Measurements from ENCODE around the gene FCAR.
"Not testable (repeated sequence)": the region's sequence is repeated elsewhere in the genome, so short reads cannot be mapped to it uniquely, and the experiment has no call there.

Gene FCAR

DNA sequence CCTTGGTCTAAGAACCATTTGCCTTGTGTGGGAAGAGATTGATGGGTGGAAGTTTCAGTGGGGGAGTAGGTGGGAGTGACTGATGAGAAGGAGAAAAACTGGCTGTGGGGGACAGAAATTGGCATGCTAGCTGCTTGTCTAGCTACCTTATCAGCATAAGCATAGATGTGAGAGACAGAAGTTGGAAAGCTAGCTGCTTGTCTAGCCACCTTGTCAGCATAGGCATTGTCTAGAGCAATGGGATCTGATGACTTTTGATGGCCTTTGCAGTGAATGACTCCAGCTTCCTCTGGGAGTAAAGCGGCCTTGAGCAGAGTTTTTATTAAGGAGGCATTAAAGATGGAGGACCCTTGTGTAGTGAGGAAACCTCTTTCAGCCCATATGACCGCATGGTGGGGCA lies 22.0 kb downstream of the FCAR start:
- no peak for DNase-seq

DNA sequence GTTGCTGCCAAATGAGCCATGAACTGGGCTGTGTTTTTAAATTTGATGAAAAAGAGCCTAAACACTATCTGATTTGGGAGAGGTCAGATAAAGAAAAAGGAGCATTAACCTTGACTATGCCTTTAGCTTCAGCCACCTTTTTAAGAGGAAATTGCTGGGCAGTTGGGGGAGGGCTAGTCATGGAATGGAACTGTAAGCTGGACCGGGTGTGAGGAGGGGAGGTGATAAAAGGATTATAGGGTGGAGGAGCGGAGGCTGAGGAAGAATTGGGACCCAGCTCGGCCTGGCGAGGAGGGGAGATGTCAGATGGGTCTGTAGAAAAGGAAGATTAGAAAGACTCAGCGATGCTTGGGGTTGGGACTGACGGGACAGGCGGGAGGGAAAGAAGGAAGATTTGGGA lies 24.6 kb downstream of the FCAR start:
- not testable (repeated sequence) for DNase-seq

DNA sequence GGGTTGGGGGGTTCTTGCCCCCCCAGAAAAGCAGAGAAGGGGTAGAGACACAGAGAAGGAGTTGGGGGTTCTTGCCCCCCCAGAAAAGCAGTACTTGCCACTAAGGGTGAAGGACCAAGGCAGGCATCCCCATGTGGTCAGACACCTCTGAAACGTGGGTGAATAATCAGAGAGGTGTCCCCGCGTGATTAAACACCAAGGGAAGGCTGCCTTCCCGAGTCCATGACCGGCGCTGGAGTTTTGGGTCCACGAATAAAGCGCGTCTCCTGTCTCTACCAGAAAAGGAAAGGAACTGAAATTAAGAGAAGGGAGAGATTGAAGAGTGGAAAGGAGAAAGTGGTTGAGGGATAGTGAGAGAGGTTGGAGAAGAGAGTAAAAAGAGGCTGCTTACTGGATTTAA lies 25.6 kb downstream of the FCAR start:
- not testable (repeated sequence) for DNase-seq

DNA sequence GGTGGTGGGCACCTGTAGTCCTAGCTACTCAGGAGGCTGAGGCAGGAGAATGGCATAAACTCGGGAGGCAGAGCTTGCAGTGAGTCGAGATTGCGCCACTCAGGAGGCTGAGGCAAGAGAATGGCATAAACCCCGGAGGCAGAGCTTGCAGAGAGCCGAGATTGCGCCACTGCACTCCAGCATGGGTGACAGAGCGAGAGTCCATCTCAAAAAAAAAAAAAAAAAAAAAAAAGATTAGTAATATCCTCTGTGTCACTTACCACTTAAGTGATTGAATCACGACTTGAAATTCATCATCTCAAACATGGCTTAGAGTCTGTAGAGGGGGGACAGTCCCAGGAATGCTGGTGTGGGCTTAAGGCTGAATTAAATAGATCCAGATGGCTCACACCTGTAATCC lies 27.1 kb downstream of the FCAR start:
- not testable (repeated sequence) for DNase-seq

DNA sequence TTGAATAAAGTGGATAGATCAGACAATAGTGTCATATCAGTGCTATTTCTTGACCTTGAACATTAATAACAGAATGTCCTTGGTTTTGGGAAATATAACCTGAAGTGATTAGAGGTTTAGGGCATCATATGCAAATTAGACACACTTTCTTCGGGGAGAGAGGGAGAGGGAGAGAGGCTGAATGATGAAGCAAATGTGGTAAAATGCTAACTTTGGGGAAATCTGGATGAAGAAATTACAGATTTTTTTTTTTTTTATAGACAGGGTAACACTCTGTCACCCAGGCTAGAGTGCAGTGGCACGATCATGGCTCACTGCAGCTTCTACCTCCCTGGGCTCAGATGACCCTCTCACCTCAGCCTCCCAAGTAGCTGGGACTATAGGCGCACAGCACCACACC lies 28.0 kb downstream of the FCAR start:
- no peak for DNase-seq

DNA sequence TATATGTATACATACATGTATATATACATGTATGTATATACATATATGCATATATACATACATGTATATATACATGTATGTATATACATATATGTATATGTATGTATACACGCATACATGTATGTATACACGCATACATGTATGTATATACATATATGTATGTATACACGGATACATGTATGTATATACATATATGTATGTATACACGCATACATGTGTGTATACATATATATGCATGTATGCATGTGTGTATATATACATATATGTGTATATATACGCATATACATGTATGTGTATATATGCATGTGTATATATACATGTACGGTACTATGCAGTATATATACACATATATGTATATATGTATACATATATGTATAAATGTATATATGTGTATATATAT lies 29.3 kb downstream of the FCAR start:
- DNase-seq = no peak

DNA sequence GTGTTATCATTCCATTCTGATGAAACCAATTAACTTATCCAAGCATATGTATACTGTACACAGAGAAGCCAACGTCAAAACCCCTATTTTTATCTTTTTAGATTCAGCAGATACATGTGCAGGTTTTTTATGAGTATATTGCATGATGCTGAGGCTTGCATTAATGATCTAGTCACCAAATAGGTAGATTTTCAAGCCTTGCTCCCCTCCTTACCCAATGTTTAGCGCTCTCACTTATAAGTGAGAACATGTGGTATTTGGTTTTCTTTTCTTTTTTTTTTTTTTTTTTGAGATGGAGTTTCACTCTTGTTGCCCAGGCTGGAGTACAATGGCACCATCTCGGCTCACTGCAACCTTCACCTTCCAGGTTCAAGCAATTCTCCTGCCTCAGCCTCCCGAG lies 30.2 kb downstream of the FCAR start:
- not testable (repeated sequence) for DNase-seq

DNA sequence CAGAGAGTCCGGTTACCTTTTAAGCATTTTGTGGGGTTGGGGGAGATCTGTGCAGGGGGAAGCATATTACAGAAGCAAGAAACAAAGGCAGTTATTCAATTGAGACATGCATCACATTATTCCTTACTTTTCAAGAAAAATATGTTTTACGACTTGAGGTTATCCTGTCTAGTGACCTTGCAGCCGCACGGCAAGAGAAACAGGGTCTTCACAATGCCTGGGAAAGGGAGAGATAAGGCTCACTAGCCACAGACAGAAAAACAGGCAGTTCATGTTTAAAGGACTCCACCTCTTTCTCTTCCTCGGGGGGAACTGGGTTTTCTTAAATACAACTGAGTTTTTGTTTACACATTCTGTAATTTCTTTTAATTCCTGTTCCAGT lies 31.4 kb downstream of the FCAR start:
- DNase-seq = no peak

DNA sequence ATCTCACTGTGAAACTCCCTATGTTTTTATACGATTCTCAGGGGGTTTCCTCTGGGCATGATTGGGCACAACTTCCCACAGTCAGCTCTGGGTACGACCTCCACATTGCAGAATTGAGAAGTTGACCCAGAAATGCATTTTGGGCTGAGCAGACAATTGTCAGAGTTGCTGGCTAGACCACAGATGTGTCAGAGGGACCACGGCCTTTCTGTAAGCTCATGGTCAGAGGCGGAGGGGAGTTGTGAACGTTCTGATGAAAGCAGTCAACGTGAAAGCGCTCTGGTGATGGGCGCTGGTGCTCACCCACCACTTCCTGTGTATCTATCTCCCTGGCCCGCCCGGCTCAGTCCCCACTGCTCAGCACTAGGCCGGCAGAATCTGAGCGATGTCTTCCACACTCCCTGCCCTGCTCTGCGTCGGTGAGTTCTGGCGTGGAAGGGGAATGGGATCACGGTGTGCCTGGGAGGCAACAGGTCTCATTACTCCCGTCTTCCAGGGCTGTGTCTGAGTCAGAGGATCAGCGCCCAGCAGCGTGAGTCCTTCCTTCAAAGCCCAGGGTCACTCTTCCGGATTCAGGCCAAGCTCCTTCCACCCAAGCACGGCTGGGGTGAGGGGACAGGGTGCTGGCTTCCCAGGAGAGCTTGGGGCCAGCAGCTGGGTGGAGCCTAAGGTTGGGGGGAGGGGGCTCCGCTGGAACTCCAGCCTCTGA lies 31.9 kb downstream of the FCAR start, which contains the start of gene NCR1:
TSS of gene NCR1 (plus strand) at position 346 of the 709 bp plus-strand sequence. CDS start at position 386, 40 bp downstream.
- DNase-seq = no peak

DNA sequence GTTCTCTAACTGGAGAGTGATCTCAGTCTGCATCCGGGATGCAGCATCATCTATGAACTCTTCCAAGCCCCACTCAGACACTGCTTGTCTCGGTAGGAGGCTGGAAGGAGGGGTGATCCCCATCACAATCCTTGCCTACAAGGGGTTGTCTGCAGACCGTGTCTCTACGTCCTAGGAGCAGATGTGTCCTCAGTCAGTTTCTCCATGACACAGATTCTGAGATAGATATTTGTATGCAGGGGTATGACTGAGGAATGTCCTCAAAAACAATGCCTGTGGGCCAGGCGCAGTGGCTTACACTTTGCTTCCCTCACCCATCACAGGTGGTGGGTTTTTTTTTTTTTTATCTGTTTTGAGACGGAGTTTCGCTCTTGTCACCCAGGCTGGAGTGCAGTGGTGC lies 32.8 kb downstream of the FCAR start:
- no peak for DNase-seq

DNA sequence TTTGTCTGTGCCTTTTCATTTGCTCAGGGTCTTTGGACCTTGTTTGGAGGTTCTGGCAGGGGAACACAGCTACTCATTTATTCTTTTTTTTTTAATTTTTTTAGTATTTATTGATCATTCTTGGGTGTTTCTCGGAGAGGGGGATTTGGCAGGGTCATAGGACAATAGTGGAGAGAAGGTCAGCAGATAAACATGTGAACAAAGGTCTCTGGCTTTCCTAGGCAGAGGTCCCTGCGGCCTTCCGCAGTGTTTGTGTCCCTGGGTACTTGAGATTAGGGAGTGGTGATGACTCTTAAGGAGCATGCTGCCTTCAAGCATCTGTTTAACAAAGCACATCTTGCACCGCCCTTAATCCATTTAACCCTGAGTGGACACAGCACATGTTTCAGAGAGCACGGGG lies 33.9 kb downstream of the FCAR start:
- not testable (repeated sequence) for DNase-seq

DNA sequence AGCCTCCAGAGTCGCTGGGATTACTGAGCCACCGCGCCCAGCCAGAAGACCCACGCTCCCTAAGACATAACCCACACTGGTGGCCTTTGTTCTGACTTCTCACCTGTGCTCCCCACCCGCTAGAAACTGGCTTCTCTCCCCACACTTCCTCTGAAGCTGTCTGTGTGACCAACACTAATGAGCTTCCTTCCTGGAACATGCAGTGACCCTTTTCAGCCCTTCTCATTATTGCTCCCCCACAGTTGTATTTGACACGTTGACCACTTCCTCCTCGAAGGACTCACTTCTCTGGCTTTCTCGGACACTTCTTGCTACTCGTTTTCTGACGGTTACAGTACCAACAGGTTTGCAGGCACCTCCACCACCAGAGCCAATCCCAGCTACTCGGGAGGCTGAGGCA lies 42.8 kb downstream of the FCAR start:
- no peak for DNase-seq

DNA sequence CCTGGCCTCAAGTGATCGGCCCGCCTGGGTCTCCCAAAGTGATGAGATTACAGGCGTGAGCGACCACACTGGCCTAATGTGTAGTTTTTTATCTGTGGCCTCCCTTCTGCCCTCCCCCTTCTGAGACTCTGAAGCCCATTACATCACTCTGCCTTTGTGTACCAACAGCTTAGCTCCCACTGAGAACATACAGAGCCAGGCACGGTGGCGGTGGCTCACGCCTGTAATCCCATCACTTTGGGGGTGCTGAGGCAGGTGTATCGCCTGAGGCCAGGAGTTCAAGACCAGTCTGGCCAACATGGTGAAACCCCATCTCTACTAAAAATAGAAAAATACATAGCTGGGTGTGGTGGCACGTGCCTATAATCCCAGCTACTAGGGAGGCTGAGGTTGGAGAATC lies 44.5 kb downstream of the FCAR start:
- DNase-seq = no peak

DNA sequence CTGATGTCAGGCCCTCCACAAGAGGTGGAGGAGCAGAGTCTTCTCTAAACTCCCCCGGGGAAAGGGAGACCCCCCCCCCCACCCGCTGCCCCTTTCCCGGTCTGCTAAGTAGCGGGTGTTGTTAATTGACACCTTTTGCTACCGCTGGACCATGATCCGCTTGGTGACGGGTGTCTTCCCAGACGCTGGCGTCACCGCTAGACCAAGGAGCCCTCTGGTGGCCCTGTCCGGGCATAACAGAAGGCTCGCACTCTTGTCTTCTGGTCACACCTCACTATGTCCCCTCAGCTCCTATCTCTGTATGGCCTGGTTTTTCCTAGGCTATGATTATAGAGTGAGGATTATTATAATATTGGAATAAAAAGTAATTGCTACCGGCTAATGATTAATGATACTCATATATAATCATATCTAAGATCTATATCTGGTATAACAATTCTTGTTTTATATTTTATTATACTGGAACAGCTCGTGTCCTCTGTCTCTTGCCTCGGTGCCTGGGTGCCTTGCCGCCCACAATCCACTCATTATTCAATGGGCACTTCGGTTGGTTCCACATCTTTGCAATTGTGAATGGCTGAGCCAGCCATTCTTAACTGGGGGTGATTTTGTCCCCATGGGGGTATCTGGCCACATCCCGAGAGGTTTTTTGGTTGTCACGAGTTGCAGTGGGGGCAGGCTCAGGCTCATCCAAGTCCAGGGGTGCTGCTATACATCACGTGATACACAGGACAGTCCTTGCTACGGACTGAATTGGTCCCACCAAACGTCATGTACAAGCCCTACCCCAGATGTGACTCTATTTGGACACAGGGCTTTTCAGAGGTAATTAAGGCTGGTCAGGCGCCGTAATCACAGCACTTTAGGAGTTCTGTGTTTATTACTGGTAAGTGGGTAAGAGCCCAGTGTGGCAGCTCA lies 45.9 kb downstream of the FCAR start:
- not testable (repeated sequence) for DNase-seq

DNA sequence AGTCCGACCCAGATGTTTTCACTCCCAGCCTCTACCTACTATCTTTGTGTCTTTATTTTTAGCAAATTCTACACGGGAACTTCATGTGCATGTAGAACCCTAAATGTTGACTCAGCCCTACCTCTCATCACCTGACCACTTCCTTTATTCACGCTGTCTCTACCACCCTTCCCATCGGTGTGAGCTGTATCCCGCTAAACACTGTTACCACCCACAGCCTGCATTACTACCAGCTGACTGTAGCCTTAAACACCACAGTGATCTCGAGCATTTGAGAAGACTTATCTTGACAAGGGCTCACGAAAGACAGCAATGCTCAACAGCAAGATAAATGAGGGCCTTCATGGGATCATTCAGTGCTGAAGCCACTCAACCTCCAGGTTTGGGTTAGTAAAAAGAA lies 47.0 kb downstream of the FCAR start:
- DNase-seq = no peak

DNA sequence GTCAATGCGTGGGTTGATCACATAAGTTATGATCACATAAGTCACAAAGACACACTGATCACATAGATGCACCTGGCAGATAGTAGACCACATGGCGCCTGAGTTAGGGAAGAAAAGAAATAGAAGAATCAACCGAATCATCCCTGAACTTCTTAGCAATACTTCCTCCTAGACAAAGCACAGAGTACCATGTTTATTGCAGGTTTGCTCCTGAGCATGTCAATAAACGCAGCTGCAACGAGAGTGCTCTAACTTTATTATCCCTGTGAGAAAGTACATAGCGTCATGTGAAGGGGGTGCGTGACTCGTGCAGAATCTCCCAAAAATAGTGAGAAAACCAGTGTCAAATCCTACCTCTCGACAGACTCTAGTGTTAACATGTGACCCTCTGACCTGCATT lies 49.2 kb downstream of the FCAR start:
- no peak for DNase-seq

DNA sequence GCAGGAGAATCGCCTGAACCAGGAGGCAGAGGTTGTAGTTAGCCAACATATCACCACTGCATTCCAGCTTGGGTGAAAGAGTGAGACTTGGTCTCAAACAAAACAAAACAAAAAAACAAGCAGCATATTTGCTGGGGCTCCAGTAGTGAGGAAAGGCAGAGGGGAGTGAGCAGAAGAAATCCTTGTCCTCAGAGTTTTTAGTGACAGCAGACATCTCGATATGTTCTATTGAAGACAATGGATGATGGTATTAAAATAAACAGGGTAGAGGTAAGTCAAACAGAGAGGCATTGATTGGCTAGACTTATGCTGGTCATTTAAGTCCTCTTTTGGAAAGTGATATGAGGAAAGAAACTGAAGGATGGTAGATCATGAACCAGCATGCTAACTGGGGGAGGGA lies 54.3 kb downstream of the FCAR start:
- DNase-seq = no peak

DNA sequence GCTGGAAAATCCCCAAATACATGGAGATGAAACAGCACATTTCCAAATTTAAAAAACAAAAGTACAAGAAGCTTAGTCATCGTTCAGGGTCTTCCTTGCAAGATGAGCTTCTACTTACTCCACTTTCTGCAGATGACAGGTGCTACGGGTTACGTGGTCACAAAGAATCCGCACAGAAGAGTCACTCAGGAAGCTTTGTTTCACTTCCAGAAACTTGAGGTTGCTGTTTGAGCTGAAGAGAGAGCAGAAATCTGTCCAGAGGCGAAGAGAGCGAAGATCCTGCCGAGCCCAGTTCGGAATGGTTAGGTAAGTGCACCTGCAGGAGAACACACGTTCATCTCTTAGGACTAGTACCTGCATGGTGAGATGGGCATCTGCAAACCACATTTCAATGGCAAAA lies 63.9 kb downstream of the FCAR start:
- DNase-seq = no peak

DNA sequence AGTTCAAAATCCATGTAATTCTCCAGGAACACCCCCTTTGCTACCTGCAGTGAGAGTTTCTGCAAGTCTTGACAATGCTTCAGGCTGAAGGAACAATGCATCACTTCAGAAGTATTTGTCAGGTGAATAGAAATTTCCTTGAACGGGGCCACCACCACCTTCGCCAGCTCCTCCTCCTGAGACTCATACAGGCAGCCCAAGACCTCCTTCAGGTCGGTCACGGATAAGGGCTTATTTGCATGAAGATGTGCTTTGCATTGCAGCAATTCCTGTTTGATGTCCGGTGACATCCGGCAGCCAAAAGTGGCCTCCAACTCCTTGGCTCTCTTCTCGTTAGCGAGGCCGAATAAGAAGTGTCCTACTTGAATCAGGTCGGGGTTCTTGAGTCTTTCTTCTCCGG lies 64.9 kb downstream of the FCAR start:
- DNase-seq = no peak

DNA sequence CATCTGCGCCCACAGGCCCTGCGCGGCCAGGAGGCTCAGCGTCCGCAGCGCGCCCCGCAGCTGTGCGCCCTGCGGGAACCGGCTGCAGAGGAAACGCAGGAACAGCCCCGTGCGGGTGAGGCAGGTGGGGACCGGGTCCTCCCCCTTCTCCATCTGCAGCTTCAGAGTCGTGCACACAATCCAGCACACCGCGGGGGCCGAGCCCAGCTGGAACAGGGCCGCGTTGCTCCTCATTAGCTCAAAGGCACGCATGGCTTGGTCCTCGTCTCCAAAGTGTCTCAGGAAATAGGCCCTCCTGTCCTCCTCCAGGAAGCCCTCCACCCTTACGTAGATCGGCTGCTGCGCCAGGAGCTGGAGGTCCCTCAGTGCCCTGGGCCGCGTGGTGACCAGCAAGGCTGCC lies 65.5 kb downstream of the FCAR start:
- DNase-seq = not testable (repeated sequence)

All from stimulated activated naive CD4-positive, alpha-beta T cell (primary cell).